NCI-H1417 treated with DMSO at 0.1 percent for 48 hours (cell line): ENCODE data around the gene NCK1.

Experiments used
- DNase-seq: peaks from one replicate; lab custom pipeline; 2025; lab: John Stamatoyannopoulos, UW

The NCK1 gene

GRCh38 chr3:136988651-136989050 lies 126.6 kb downstream of the NCK1 start:
- DNase-seq: no peak

- no peak for DNase-seq
These were observed 127.9 kb downstream of the NCK1 start for GRCh38 chr3:136989781-136990524.

- no peak for DNase-seq
These were observed 128.8 kb downstream of the NCK1 start for GRCh38 chr3:136990826-136991225.

GRCh38 chr3:136992115-136992514 lies 130.1 kb downstream of the NCK1 start:
- no peak for DNase-seq

- DNase-seq: no peak
These were observed 132.9 kb downstream of the NCK1 start for GRCh38 chr3:136994772-136995516.

GRCh38 chr3:136995652-136996051 lies 133.6 kb downstream of the NCK1 start:
- no peak for DNase-seq
